H1 (cell line): ENCODE measurements around the gene COL12A1. TPM values are rescaled to one million over a fixed set of nuclear protein-coding genes. Genes with fewer than 3 reads are reported as not detected.

Experiments
- CTCF ChIA-PET: fragments of 300-600 bp; sonication (Branson Sonifier 250); formaldehyde crosslinking; loops from one replicate; lab custom pipeline; 2021; ENCODE audit not compliant: partially characterized antibody; lab: Charles Lee
- POLR2A ChIA-PET: fragments of 300-600 bp; sonication (Branson Sonifier 250); formaldehyde crosslinking; loops from one replicate; lab custom pipeline; 2021; ENCODE audit warnings: inconsistent platforms; ENCODE audit not compliant: partially characterized antibody; lab: Charles Lee
- DNase-seq, 2 experiments: peaks; one replicate each; pipeline versions ENCODE4 v3.0.0 to v3.0.0-alpha.2; 2010 to 2022; ENCODE audit warnings: low spot score in 2 of 2, low read depth in 1 of 2, mixed read lengths in 1 of 2
- FAIRE-seq: peaks from 2 replicates; lab custom pipeline; 2011; peaks lifted over from hg19 to GRCh38; lab: Jason Lieb, UNC
- H2AFZ ChIP-seq: 2 replicates; pipeline ENCODE4 v1.8.1; 2012; ENCODE audit warnings: low read length, inconsistent platforms
- H2AK5ac ChIP-seq: 2 replicates; pipeline ENCODE4 v1.6.1; 2013; ENCODE audit warnings: low read depth, low read length
- H2BK120ac ChIP-seq: replicated peaks from 2 replicates; pipeline ENCODE3; 2013; ENCODE audit warnings: low read depth, low read length, inconsistent platforms
- H2BK12ac ChIP-seq: 2 replicates; pipeline ENCODE4 v1.6.1; 2013; ENCODE audit warnings: low read depth, low read length
- H2BK15ac ChIP-seq: 2 replicates; pipeline ENCODE4 v1.6.1; 2013; ENCODE audit warnings: low read length
- H2BK20ac ChIP-seq: 2 replicates; pipeline ENCODE4 v1.6.1; 2013; ENCODE audit warnings: low read length
- H2BK5ac ChIP-seq: 2 replicates; pipeline ENCODE4 v1.6.1; 2013; ENCODE audit warnings: low read depth, low read length
- H3K14ac ChIP-seq: 2 replicates; pipeline ENCODE4 v1.6.1; 2013; ENCODE audit warnings: inconsistent platforms; ENCODE audit not compliant: insufficient read length
- H3K18ac ChIP-seq: 2 replicates; pipeline ENCODE4 v1.6.1; 2013; ENCODE audit warnings: low read length; ENCODE audit errors: extremely low read depth
- H3K23ac ChIP-seq: 2 replicates; pipeline ENCODE4 v1.6.1; 2013; ENCODE audit warnings: inconsistent platforms; ENCODE audit not compliant: insufficient read length
- H3K23me2 ChIP-seq: 2 replicates; pipeline ENCODE4 v1.6.1; 2013; ENCODE audit warnings: low read depth, low read length
- H3K27ac ChIP-seq: 2 replicates; pipeline ENCODE4 v1.6.1; 2011; ENCODE audit warnings: low read depth, low read length, inconsistent platforms
- H3K27me3 ChIP-seq, 4 experiments: replicated peaks in 1 of 4; 1 replicate in 1 of 4; 2 replicates in 3 of 4; pipeline versions ENCODE4 v1.6.1 to v1.8.1; 2011 to 2013; ENCODE audit warnings: low read length in 3 of 4, mild to moderate bottlenecking in 3 of 4, inconsistent platforms in 2 of 4, mixed read lengths in 2 of 4, moderate library complexity in 1 of 4; ENCODE audit not compliant: control insufficient read depth in 3 of 4, insufficient read depth in 3 of 4; ENCODE audit errors: extremely low read depth in 1 of 4
- H3K36me3 ChIP-seq, 4 experiments: 2 replicates each; pipeline versions ENCODE4 v1.6.1 to v1.8.1; 2011 to 2013; ENCODE audit warnings: mild to moderate bottlenecking in 4 of 4, low read length in 3 of 4, moderate library complexity in 2 of 4, control low read depth in 1 of 4, inconsistent platforms in 1 of 4; ENCODE audit not compliant: insufficient read depth in 4 of 4, control insufficient read depth in 2 of 4
- H3K4ac ChIP-seq: replicated peaks from 2 replicates; pipeline ENCODE3; 2013; ENCODE audit warnings: low read length, low read depth, mixed read lengths, inconsistent platforms; ENCODE audit not compliant: insufficient read length
- H3K4me1 ChIP-seq, 4 experiments: replicated peaks in 1 of 4; 1 replicate in 1 of 4; 2 replicates in 3 of 4; pipeline versions ENCODE4 v1.6.1 to v1.8.1; 2011 to 2013; ENCODE audit warnings: low read length in 3 of 4, inconsistent platforms in 2 of 4, mixed read lengths in 1 of 4; ENCODE audit not compliant: insufficient read depth in 4 of 4, control insufficient read depth in 3 of 4
- H3K4me2 ChIP-seq, 2 experiments: 2 replicates each; pipeline versions ENCODE4 v1.6.1 to v1.8.1; 2011 to 2013; ENCODE audit warnings: low read depth in 2 of 2, low read length in 2 of 2, control low read depth in 1 of 2, inconsistent platforms in 1 of 2, mild to moderate bottlenecking in 1 of 2; ENCODE audit not compliant: insufficient read depth in 1 of 2
- H3K4me3 ChIP-seq, 4 experiments: fragments of 200-600, 300-600 bp in 1 of 4; sonication (generic), shearing (Covaris generic), sonication (Bioruptor Twin) in 1 of 4; 2 replicates each; pipeline versions ENCODE4 v1.5.1 to v1.8.1; 2011 to 2016; ENCODE audit warnings: low read length in 4 of 4, low read depth in 3 of 4, control low read depth in 2 of 4, inconsistent platforms in 2 of 4, mild to moderate bottlenecking in 2 of 4, mixed read lengths in 1 of 4, moderate library complexity in 1 of 4; ENCODE audit not compliant: insufficient read depth in 2 of 4; ENCODE audit errors: extremely low read depth in 1 of 4
- H3K56ac ChIP-seq: replicated peaks from 2 replicates; pipeline ENCODE3; 2013; ENCODE audit warnings: low read depth, mild to moderate bottlenecking, mixed read lengths, low read length, inconsistent platforms; ENCODE audit not compliant: insufficient read length
- H3K79me1 ChIP-seq: 2 replicates; pipeline ENCODE4 v1.6.1; 2013; ENCODE audit warnings: low read depth, low read length, control low read depth
- H3K79me2 ChIP-seq, 2 experiments: 2 replicates each; pipeline versions ENCODE4 v1.6.1 to v1.8.1; 2012 to 2013; ENCODE audit warnings: low read length in 2 of 2, mild to moderate bottlenecking in 2 of 2, inconsistent platforms in 1 of 2; ENCODE audit not compliant: insufficient read depth in 2 of 2, control insufficient read depth in 1 of 2
- H3K9ac ChIP-seq, 4 experiments: replicated peaks in 1 of 4; 1 replicate in 1 of 4; 2 replicates in 3 of 4; pipeline versions ENCODE4 v1.6.1 to v1.8.1; 2011 to 2013; ENCODE audit warnings: low read depth in 3 of 4, low read length in 3 of 4, control low read depth in 2 of 4, mild to moderate bottlenecking in 2 of 4, moderate library complexity in 2 of 4, inconsistent platforms in 1 of 4; ENCODE audit errors: extremely low read depth in 1 of 4
- H3K9me3 ChIP-seq, 2 experiments: 2 replicates each; pipeline versions ENCODE4 v1.6.1 to v1.8.1; 2012 to 2013; ENCODE audit warnings: mild to moderate bottlenecking in 2 of 2, moderate library complexity in 2 of 2, control low read depth in 1 of 2, inconsistent platforms in 1 of 2, low read depth in 1 of 2, low read length in 1 of 2, mixed read lengths in 1 of 2; ENCODE audit not compliant: insufficient read depth in 2 of 2
- H4K20me1 ChIP-seq, 2 experiments: replicated peaks in 1 of 2; 2 replicates each; pipeline versions ENCODE3 to v1.8.1; 2011 to 2013; ENCODE audit warnings: inconsistent platforms in 2 of 2, low read length in 2 of 2, mild to moderate bottlenecking in 1 of 2; ENCODE audit not compliant: insufficient read depth in 2 of 2, control insufficient read depth in 1 of 2
- H4K5ac ChIP-seq: 2 replicates; pipeline ENCODE4 v1.6.1; 2013; ENCODE audit warnings: low read length, low read depth, mixed read lengths, inconsistent platforms; ENCODE audit not compliant: insufficient read length
- H4K8ac ChIP-seq: 2 replicates; pipeline ENCODE4 v1.8.0; 2013; ENCODE audit warnings: mild to moderate bottlenecking, moderate library complexity, low read length, inconsistent platforms; ENCODE audit not compliant: insufficient read depth; ENCODE audit errors: extremely low read depth
- H4K91ac ChIP-seq: replicated peaks from 2 replicates; pipeline ENCODE3; 2013; ENCODE audit warnings: low read length, mixed read lengths, inconsistent platforms; ENCODE audit not compliant: insufficient read length
- CHD1 ChIP-seq: IDR thresholded peaks from 2 replicates; pipeline ENCODE4 v1.6.1; 2012; ENCODE audit warnings: low read depth, low read length, improper control_type of control experiment
- CHD2 ChIP-seq: IDR thresholded peaks from 2 replicates; pipeline ENCODE4 v1.6.1; 2012; ENCODE audit warnings: low read length, improper control_type of control experiment
- GABPA ChIP-seq: IDR thresholded peaks from 2 replicates; pipeline ENCODE4 v1.6.1; 2011; ENCODE audit warnings: mild to moderate bottlenecking, low read length, moderate library complexity, borderline replicate concordance; ENCODE audit not compliant: insufficient read depth
- HDAC2 ChIP-seq, 2 experiments: fragments of 300-600 bp in 1 of 2; sonication (generic) in 1 of 2; IDR thresholded peaks; 2 replicates each; pipeline ENCODE4 v1.6.1; 2011 to 2012; ENCODE audit warnings: low read depth in 2 of 2, low read length in 2 of 2, mild to moderate bottlenecking in 2 of 2, moderate library complexity in 2 of 2, borderline replicate concordance in 1 of 2, inconsistent platforms in 1 of 2
- KDM4A ChIP-seq: IDR thresholded peaks from one replicate; pipeline ENCODE4 v1.7.1; 2012; ENCODE audit warnings: low read depth, mild to moderate bottlenecking, moderate library complexity, low read length, inconsistent platforms; ENCODE audit not compliant: severe bottlenecking
- MAFK ChIP-seq: IDR thresholded peaks from 2 replicates; pipeline ENCODE4 v1.6.1; 2012; ENCODE audit warnings: low read depth, mild to moderate bottlenecking, improper control_type of control experiment, low read length
- NRF1 ChIP-seq: IDR thresholded peaks from 2 replicates; pipeline ENCODE4 v1.6.1; 2011; ENCODE audit warnings: mild to moderate bottlenecking, low read depth, low read length, improper control_type of control experiment
- POLR2AphosphoS5 ChIP-seq: IDR thresholded peaks from 2 replicates; pipeline ENCODE4 v1.6.1; 2011; ENCODE audit warnings: low read depth, low read length
- POU5F1 ChIP-seq: IDR thresholded peaks from 2 replicates; pipeline ENCODE4 v1.6.1; 2011; ENCODE audit warnings: low read depth, mild to moderate bottlenecking, low read length, moderate library complexity
- RBBP5 ChIP-seq: IDR thresholded peaks from 2 replicates; pipeline ENCODE4 v1.7.1; 2012; ENCODE audit warnings: low read depth, mild to moderate bottlenecking, inconsistent platforms, low read length, moderate library complexity, borderline replicate concordance
- SIX5 ChIP-seq: IDR thresholded peaks from 2 replicates; pipeline ENCODE4 v1.6.1; 2011; ENCODE audit warnings: mild to moderate bottlenecking, low read depth, low read length
- TEAD4 ChIP-seq: IDR thresholded peaks from 2 replicates; pipeline ENCODE4 v1.6.1; 2012; ENCODE audit warnings: low read depth, low read length, inconsistent platforms, mixed read lengths
- WGBS, 2 experiments: shearing (Covaris generic) in 1 of 2; methylation state at CpG; one replicate each; pipeline versions ENCODE4 v1.1.6 to v1.1.7; 2013 to 2015; ENCODE audit warnings: low lambda C conversion rate in 2 of 2, mixed read lengths in 2 of 2, inconsistent platforms in 1 of 2, low coverage in 1 of 2, missing lambda C conversion rate in 1 of 2; ENCODE audit not compliant: insufficient replicate concordance in 2 of 2, insufficient coverage in 1 of 2, insufficient read length in 1 of 2; ENCODE audit errors: extremely low coverage in 1 of 2, missing lambda C conversion rate in 1 of 2; 5-methylcytosine and 5-hydroxymethylcytosine counted together
- polyA plus RNA-seq, 7 experiments: library from polyadenylated mRNA; depleted of rRNA in 3 of 7; stranded (reverse) in 5 of 7; unstranded in 2 of 7; fragments of >200 nt in 5 of 7; fragments of 200-250 nt in 2 of 7; gene quantifications; 1 replicate in 5 of 7; 2 replicates in 1 of 7; 4 replicates in 1 of 7; pipeline versions ENCODE4 v1.2.1 to v1.2.3, GENCODE V29; 2011 to 2013; ENCODE audit warnings: missing spikeins in 2 of 7, mixed read lengths in 2 of 7
- total RNA-seq: library from RNA; stranded (reverse); fragmentation: NEBNext Ultra II Directional; extraction: Animal tissue kit (Norgen Biotek cat#: 25700); gene quantifications from 2 replicates; pipeline ENCODE4 v1.2.1, GENCODE V29; 2021

The COL12A1 gene
- total and polyA plus RNA-seq, 2 of the 8 experiments (the other 6 are each of a cell fraction or from before 2014, with no cell fraction given), result 1.4 to 4.7 TPM

DNA sequence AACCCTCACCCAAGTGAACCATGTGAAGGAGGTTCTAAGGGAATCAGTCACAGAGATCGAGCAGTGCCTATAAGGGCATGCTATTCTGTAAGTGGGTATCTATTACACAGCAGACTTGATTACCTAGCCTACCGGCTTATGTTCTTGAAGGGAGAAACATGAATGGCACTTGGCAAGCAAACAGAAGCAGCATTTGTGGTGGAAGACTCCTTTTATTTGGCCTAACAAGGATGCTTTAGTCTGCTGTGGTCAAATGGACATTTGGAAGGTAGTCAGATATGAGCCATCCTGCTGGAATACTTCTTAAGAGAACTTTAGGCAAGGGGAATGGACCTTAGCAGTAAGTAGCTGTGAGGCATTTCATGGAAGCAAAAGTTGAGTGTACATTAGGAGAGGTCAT is 126.3 kb downstream of the COL12A1 start:
- H4K5ac ChIP-seq, result no peak overlapping the region
- H4K8ac ChIP-seq, result no peak overlapping the region
- no peak overlapping the region for H2BK5ac ChIP-seq
- no peak overlapping the region for H3K56ac ChIP-seq
- no peak overlapping the region for H3K18ac ChIP-seq
- H3K27ac ChIP-seq, result no peak overlapping the region
- ChIA-PET POLR2A (no interaction called here), CTCF (interaction anchor here (1.1 kb wide), 1 partner anchor 17 kb away, joined by 3 read pairs; no protein-coding TSS in a partner anchor)
- H2BK15ac ChIP-seq, result no peak overlapping the region
- H3K79me2 ChIP-seq, result no peaks in the 10 kb centered on the region
- H3K9ac ChIP-seq, result no peak overlapping the region
- no peak overlapping the region for H3K23ac ChIP-seq
- no peak overlapping the region for H2BK120ac ChIP-seq
- H3K9me3 ChIP-seq, result no peaks in the 10 kb centered on the region
- H2AK5ac ChIP-seq, result no peak overlapping the region
- H3K79me1 ChIP-seq, result no peaks in the 10 kb centered on the region
- no peak overlapping the region for H3K4ac ChIP-seq
- H2BK12ac ChIP-seq, result no peak overlapping the region
- H2AFZ ChIP-seq, result no peak overlapping the region
- no peak overlapping the region for H3K4me2 ChIP-seq
- 97% methylated on average over 2 of the region's 2 CpGs; no CpG with 5 or more reads in 1 of the 2 experiments for WGBS, 2 experiments
- TF ChIP-seq CHD1 (no peak), CHD2 (no peak), RBBP5 (no peak), POU5F1 (no peak), POLR2AphosphoS5 (no peak), KDM4A (no peak), NRF1 (no peak), SIX5 (no peak), MAFK (no peak), HDAC2 (IDR thresholded peaks at IDR 0.05; ENCODE audit: borderline replicate concordance in 1 of 2, low read depth in 2 of 2, low read length in 2 of 2) (no peak), GABPA (no peak), TEAD4 (no peak)
- H3K14ac ChIP-seq, result no peak overlapping the region
- FAIRE-seq (no peak), DNase-seq (no peak)
- no peak overlapping the region for H3K4me3 ChIP-seq
- H3K4me1 ChIP-seq, result peaks cover 0 to under 1% (median under 1%) of the 10 kb centered on the region in 4 experiments; a peak in 3 of 7 replicates
- H3K23me2 ChIP-seq, result no peaks in the 10 kb centered on the region
- no peak overlapping the region for H4K91ac ChIP-seq
- H2BK20ac ChIP-seq, result no peak overlapping the region
- H3K27me3 ChIP-seq, result no peaks in the 10 kb centered on the region; a peak in 3 of 7 replicates
- no peaks in the 10 kb centered on the region for H4K20me1 ChIP-seq
- no peaks in the 10 kb centered on the region for H3K36me3 ChIP-seq
